Smooth muscle cell (in vitro differentiated cells): ENCODE measurements around the gene WBP2NL. TPM values are rescaled to one million over a fixed set of nuclear protein-coding genes. Genes with fewer than 3 reads are reported as not detected.

Source experiments
- DNase-seq: peaks from one replicate; lab custom pipeline; 2025; ENCODE audit not compliant: unreplicated experiment; lab: John Stamatoyannopoulos, UW
- H2AFZ ChIP-seq: fragments of 200-600 bp; sonication (generic); 2 replicates; pipeline ENCODE4 v1.6.0; 2016; ENCODE audit warnings: antibody characterized with exemption, low read depth, mild to moderate bottlenecking
- H3F3A ChIP-seq: fragments of 200-600 bp; sonication (generic); 2 replicates; pipeline ENCODE4 v1.6.0; 2017; ENCODE audit warnings: antibody characterized with exemption, low read depth
- H3K27ac ChIP-seq: fragments of 200-600 bp; sonication (generic); 2 replicates; pipeline ENCODE4 v1.5.1; 2016; ENCODE audit warnings: low read depth, mild to moderate bottlenecking
- H3K27me3 ChIP-seq: fragments of 200-600 bp; sonication (generic); 2 replicates; pipeline ENCODE4 v1.6.1; 2016; ENCODE audit warnings: low read depth, mild to moderate bottlenecking
- H3K36me3 ChIP-seq: fragments of 200-600 bp; sonication (generic); 2 replicates; pipeline ENCODE4 v1.5.1; 2016; ENCODE audit warnings: low read depth
- H3K4me1 ChIP-seq: fragments of 200-600 bp; sonication (generic); 2 replicates; pipeline ENCODE4 v1.5.1; 2016; ENCODE audit warnings: low read depth
- H3K4me2 ChIP-seq: fragments of 200-600 bp; sonication (generic); 2 replicates; pipeline ENCODE4 v1.6.0; 2016; ENCODE audit warnings: mild to moderate bottlenecking
- H3K4me3 ChIP-seq: fragments of 200-600 bp; sonication (generic); 2 replicates; pipeline ENCODE4 v1.5.1; 2016; ENCODE audit warnings: mild to moderate bottlenecking
- H3K79me2 ChIP-seq: fragments of 200-600 bp; sonication (generic); 2 replicates; pipeline ENCODE4 v1.6.0; 2016; ENCODE audit warnings: low read depth, mild to moderate bottlenecking
- H3K9ac ChIP-seq: fragments of 200-600 bp; sonication (generic); 2 replicates; pipeline ENCODE4 v1.6.0; 2016; ENCODE audit warnings: low read depth
- H3K9me3 ChIP-seq: fragments of 200-600 bp; sonication (generic); replicated peaks from 2 replicates; pipeline ENCODE4 v1.5.1; 2016; ENCODE audit warnings: low read depth
- H4K20me1 ChIP-seq: fragments of 200-600 bp; sonication (generic); 2 replicates; pipeline ENCODE4 v1.6.0; 2016; ENCODE audit warnings: low read depth
- WGBS: methylation state at CpG from one replicate; pipeline ENCODE4 v1.1.7; 2016; ENCODE audit warnings: low lambda C conversion rate; 5-methylcytosine and 5-hydroxymethylcytosine counted together
- polyA plus RNA-seq: library from polyadenylated mRNA; unstranded; fragments of >200 nt; fragmentation: Nextera tagmentation; extraction: Ambion mirVana; gene quantifications from 2 replicates; pipeline ENCODE4 v1.2.1, GENCODE V29; 2016
- small RNA-seq: library from RNA; depleted of rRNA; stranded (forward); fragments of <200 nt; gene quantifications from one replicate; pipeline ENCODE3, GENCODE V24; 2014
- total RNA-seq: library from RNA; depleted of rRNA; stranded (reverse); fragments of >200 nt; gene quantifications from 2 replicates; pipeline ENCODE4 v1.2.3, GENCODE V29; 2014
- TF ChIP-seq, protein P1 (sequence below): fragments of 200-600 bp; sonication (generic); IDR thresholded peaks from 2 replicates; pipeline ENCODE4 v1.5.1; 2017; ENCODE audit warnings: borderline replicate concordance, mild to moderate bottlenecking, antibody characterized with exemption; ENCODE audit not compliant: insufficient read depth, poor library complexity, severe bottlenecking

WBP2NL gene
- total and polyA plus RNA-seq, 2 experiments from 2014 or later: 0.10 TPM; not detected in 1

DNA sequence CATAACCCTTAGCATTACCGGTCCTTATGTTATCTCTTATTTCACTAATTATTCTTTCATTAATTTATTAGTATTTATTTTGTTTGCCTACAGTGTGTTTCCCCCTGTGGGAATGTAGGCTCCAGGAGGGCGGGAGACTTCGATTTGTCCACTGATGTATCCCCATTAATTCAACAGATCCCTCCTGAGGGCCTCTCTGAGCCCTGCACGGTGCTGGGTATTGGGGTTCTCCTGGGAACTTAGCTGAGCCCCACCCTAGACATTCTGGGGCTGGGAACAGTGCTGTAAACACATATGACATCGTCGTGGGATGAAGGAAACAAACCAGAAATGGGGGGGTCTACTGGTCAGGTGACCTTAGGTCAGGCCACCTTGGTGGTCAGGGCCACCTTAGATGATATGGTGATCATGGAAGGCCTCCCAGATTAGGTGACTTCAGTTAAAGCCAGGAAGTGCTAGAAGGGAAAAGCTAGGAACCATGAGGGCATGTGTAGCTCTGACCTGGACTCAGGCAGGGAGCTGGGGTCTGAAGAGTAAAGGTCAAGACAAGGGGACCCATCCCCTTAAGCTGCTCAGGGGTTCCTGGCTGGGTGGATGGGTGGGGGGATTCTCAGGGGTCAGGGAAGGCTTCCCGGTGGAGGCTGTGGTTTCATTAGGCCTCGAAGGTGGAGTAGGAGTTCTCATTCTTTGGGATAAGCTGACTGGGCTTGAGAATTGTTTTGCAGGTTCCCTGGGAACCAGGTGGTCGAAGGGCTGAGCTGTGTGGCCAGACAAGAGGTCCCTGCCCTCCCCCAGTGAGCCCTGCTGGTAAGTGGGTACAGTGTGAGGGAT is 76.5 kb downstream of the WBP2NL start:
- H3K4me2 ChIP-seq: peak overlapping the region; percentile 84
- TF ChIP-seq, protein P1, sequence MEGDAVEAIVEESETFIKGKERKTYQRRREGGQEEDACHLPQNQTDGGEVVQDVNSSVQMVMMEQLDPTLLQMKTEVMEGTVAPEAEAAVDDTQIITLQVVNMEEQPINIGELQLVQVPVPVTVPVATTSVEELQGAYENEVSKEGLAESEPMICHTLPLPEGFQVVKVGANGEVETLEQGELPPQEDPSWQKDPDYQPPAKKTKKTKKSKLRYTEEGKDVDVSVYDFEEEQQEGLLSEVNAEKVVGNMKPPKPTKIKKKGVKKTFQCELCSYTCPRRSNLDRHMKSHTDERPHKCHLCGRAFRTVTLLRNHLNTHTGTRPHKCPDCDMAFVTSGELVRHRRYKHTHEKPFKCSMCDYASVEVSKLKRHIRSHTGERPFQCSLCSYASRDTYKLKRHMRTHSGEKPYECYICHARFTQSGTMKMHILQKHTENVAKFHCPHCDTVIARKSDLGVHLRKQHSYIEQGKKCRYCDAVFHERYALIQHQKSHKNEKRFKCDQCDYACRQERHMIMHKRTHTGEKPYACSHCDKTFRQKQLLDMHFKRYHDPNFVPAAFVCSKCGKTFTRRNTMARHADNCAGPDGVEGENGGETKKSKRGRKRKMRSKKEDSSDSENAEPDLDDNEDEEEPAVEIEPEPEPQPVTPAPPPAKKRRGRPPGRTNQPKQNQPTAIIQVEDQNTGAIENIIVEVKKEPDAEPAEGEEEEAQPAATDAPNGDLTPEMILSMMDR: no peak
- no peaks in the 10 kb centered on the region for H3K9me3 ChIP-seq
- H3K4me1 ChIP-seq: peaks cover 16% of the 10 kb centered on the region
- H3K36me3 ChIP-seq: no peaks in the 10 kb centered on the region
- H2AFZ ChIP-seq: no peak overlapping the region
- H3K4me3 ChIP-seq: peak overlapping the region; percentile 50
- H4K20me1 ChIP-seq: no peaks in the 10 kb centered on the region
- H3F3A ChIP-seq: peaks cover 6% of the 10 kb centered on the region
- H3K27ac ChIP-seq: peak overlapping the region; percentile 77
- DNase-seq: no peak
- 91% methylated on average over 9 of the region's 9 CpGs for WGBS
- peak overlapping the region; percentile 82 for H3K9ac ChIP-seq
- H3K79me2 ChIP-seq: no peaks in the 10 kb centered on the region
- no peaks in the 10 kb centered on the region for H3K27me3 ChIP-seq

DNA sequence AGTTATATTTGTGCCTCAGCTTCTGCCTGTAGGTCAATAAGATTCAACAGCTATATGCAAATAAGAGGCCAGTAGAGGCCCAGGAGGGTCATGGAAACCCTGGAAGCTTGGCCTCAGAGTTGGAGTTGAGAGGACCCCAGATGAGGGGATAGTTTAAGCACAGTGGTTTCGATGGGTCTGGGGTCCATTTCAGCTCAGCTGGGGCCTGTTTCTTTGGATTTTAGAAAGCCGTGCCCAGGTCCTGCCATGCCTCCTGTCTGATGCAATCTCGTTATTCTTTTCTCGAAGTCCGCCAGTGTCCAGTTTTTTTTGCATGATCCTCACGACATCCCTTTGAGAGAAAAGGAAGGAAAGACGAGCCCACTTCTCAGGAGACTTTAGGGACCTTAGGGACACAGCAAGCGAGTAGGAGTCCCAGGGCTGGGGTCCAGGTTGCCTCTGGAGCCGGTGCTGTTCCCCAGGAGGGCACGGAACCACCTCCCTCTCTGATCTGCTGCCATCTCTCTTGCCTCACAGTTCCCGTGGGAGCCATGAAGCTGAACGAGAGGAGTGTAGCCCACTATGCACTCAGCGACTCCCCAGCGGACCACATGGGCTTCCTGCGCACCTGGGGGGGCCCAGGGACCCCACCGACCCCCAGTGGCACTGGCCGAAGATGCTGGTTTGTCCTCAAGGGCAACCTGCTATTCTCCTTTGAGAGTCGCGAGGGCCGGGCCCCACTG is 78.3 kb downstream of the WBP2NL start:
- DNase-seq: no peak
- Histone ChIP-seq H3K4me2 (no peak overlapping the region), H3K79me2 (peaks cover 8% of the 10 kb centered on the region), H2AFZ (no peak overlapping the region), H3F3A (peaks cover 15% of the 10 kb centered on the region), H4K20me1 (no peaks in the 10 kb centered on the region), H3K9me3 (no peaks in the 10 kb centered on the region), H3K9ac (no peak overlapping the region), H3K27me3 (no peaks in the 10 kb centered on the region), H3K4me1 (peaks cover 12% of the 10 kb centered on the region), H3K36me3 (no peaks in the 10 kb centered on the region), H3K4me3 (no peak overlapping the region), H3K27ac (no peak overlapping the region)
- TF ChIP-seq, protein P1: no peak
- 95% methylated on average over 20 of the region's 20 CpGs for WGBS

DNA sequence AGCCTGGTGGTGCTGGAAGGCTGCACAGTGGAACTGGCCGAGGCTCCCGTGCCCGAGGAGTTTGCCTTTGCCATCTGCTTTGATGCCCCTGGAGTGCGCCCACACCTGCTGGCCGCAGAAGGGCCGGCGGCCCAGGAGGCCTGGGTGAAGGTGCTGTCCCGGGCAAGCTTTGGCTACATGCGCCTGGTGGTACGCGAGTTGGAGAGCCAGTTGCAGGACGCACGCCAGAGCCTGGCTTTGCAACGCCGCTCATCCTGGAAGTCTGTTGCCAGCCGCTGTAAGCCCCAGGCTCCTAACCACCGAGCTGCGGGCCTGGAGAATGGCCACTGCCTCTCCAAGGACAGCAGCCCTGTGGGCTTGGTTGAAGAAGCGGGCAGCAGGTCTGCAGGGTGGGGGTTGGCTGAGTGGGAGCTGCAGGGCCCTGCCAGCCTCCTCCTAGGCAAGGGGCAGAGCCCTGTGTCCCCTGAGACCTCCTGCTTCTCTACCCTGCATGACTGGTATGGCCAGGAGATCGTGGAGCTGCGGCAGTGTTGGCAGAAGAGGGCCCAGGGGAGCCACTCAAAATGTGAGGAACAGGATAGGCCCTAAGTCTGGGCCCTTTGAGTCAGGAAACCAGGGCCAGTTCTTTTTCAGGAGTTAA is 79.0 kb downstream of the WBP2NL start:
- TF ChIP-seq, protein P1: no peak
- Histone ChIP-seq H2AFZ (no peak overlapping the region), H3K9me3 (no peaks in the 10 kb centered on the region), H3K79me2 (peaks cover 15% of the 10 kb centered on the region), H3K27me3 (no peaks in the 10 kb centered on the region), H4K20me1 (no peaks in the 10 kb centered on the region), H3K27ac (peak overlapping the region; percentile 98), H3K4me2 (no peak overlapping the region), H3K36me3 (no peaks in the 10 kb centered on the region), H3F3A (peaks cover 15% of the 10 kb centered on the region), H3K9ac (no peak overlapping the region), H3K4me3 (no peak overlapping the region), H3K4me1 (peaks cover 12% of the 10 kb centered on the region)
- DNase-seq: no peak
- WGBS: 98% methylated on average over 21 of the region's 21 CpGs

Small RNA genes within 50 kb of the gene (small RNA-seq; reads per million reads assigned to genes)
- gene SNORD13P1: not detected

Other genes with a start within 250 kb of the WBP2NL start
- 6.5 and 7.4 TPM in 2 replicates for gene CCDC134, start 198.1 kb upstream of the WBP2NL start, total RNA-seq
- 4.6 and 8.8 TPM in 2 replicates for gene CCDC134, start 198.1 kb upstream of the WBP2NL start, polyA plus RNA-seq
- 62.9 and 70.3 TPM in 2 replicates for gene SREBF2, start 165.7 kb upstream of the WBP2NL start, total RNA-seq
- gene SREBF2, start 165.7 kb upstream of the WBP2NL start, polyA plus RNA-seq: 68.5 and 78.2 TPM in 2 replicates
- not detected in 2 replicates for gene SHISA8, start 83.7 kb upstream of the WBP2NL start, total RNA-seq
- gene SHISA8, start 83.7 kb upstream of the WBP2NL start, polyA plus RNA-seq: 0.11 TPM in 1 of 2 replicates, not detected in the other
- gene TNFRSF13C, start 72.0 kb upstream of the WBP2NL start, total RNA-seq: not detected in 2 replicates
- gene TNFRSF13C, start 72.0 kb upstream of the WBP2NL start, polyA plus RNA-seq: 0.15 and 0.37 TPM in 2 replicates
- 3.5 and 5.6 TPM in 2 replicates for gene CENPM, start 51.6 kb upstream of the WBP2NL start, total RNA-seq
- gene CENPM, start 51.6 kb upstream of the WBP2NL start, polyA plus RNA-seq: 13.5 and 16.0 TPM in 2 replicates
- 0.99 and 1.3 TPM in 2 replicates for gene SEPTIN3, start 29.3 kb upstream of the WBP2NL start, total RNA-seq
- 0.65 and 1.1 TPM in 2 replicates for gene SEPTIN3, start 29.3 kb upstream of the WBP2NL start, polyA plus RNA-seq
- 33.8 and 35.0 TPM in 2 replicates for gene NAGA, start 72.0 kb downstream of the WBP2NL start, total RNA-seq
- 35.6 and 36.1 TPM in 2 replicates for gene NAGA, start 72.0 kb downstream of the WBP2NL start, polyA plus RNA-seq
- 6.7 and 10.8 TPM in 2 replicates for gene PHETA2, start 75.5 kb downstream of the WBP2NL start, total RNA-seq
- 12.1 and 15.9 TPM in 2 replicates for gene PHETA2, start 75.5 kb downstream of the WBP2NL start, polyA plus RNA-seq
- gene SMDT1, start 80.9 kb downstream of the WBP2NL start, total RNA-seq: 4.4 and 6.5 TPM in 2 replicates
- 57.9 and 78.0 TPM in 2 replicates for gene SMDT1, start 80.9 kb downstream of the WBP2NL start, polyA plus RNA-seq
- gene NDUFA6, start 92.0 kb downstream of the WBP2NL start, total RNA-seq: 103 and 114 TPM in 2 replicates
- 264 and 284 TPM in 2 replicates for gene NDUFA6, start 92.0 kb downstream of the WBP2NL start, polyA plus RNA-seq
- 0.63 and 0.99 TPM in 2 replicates for gene CYP2D6, start 132.0 kb downstream of the WBP2NL start, total RNA-seq
- 0.41 and 0.70 TPM in 2 replicates for gene CYP2D6, start 132.0 kb downstream of the WBP2NL start, polyA plus RNA-seq